Activated B cell treated with CpG ODN at 0.5 μM for 24 hours (primary cell): Measurements from ENCODE around the gene NARF. TPM values are rescaled to one million over a fixed set of nuclear protein-coding genes. Genes with fewer than 3 reads are reported as not detected.

Experiments used
- ATAC-seq: fragments of 200-7000 bp; cut with Tn5 transposase; one replicate; pipeline ENCODE4 v1.10.0; 2021; ENCODE audit warnings: low read depth, mild to moderate bottlenecking, moderate library complexity
- CTCF ChIA-PET: fragments of 350-600 bp; sonication (Branson Sonifier 250); formaldehyde crosslinking; loops from one replicate; lab custom pipeline; 2021; ENCODE audit warnings: antibody characterized with exemption; lab: Charles Lee
- POLR2A ChIA-PET: fragments of 350-600 bp; sonication (Branson Sonifier 250); formaldehyde crosslinking; loops from one replicate; lab custom pipeline; 2021; ENCODE audit warnings: antibody characterized with exemption; lab: Charles Lee
- DNase-seq: peaks from one replicate; pipeline ENCODE4 v3.0.0; 2022
- H3K27ac Mint-ChIP-seq: one replicate; pipeline ENCODE4 v1.8.0; 2020; ENCODE audit warnings: mixed read lengths
- H3K27me3 Mint-ChIP-seq: one replicate; pipeline ENCODE4 v1.8.0; 2021; ENCODE audit warnings: mixed read lengths
- H3K36me3 Mint-ChIP-seq: one replicate; pipeline ENCODE4 v1.8.0; 2021; ENCODE audit warnings: low read depth, mixed read lengths
- H3K4me1 Mint-ChIP-seq: one replicate; pipeline ENCODE4 v1.8.0; 2021; ENCODE audit warnings: mixed read lengths
- H3K4me3 Mint-ChIP-seq: one replicate; pipeline ENCODE4 v1.8.0; 2020; ENCODE audit warnings: mild to moderate bottlenecking, mixed read lengths
- H3K9me3 Mint-ChIP-seq: one replicate; pipeline ENCODE4 v1.8.0; 2020; ENCODE audit warnings: mixed read lengths
- CTCF ChIP-seq: fragments of 200-600 bp; IDR thresholded peaks from one replicate; pipeline ENCODE4 v1.8.0; 2022; ENCODE audit warnings: antibody characterized with exemption, mild to moderate bottlenecking
- intact Hi-C: fragments of 100-400 bp; cut with micrococcal nuclease; formaldehyde crosslinking; loops from one replicate; pipeline ENCODE4 v1.15.1; 2024
- total RNA-seq: library from RNA; stranded (reverse); gene quantifications from 2 replicates; pipeline ENCODE4 v1.2.3, GENCODE V29; 2022

The NARF gene
- total RNA-seq, 1 donor from 2014 or later: 81.9 TPM

GRCh38 chr17:82463391-82463790, 4.8 kb downstream of the NARF start:
- Mint-ChIP-seq H3K4me3 (no peak overlapping the region), H3K9me3 (no peaks in the 10 kb centered on the region), H3K4me1 (peaks cover 4% of the 10 kb centered on the region), H3K36me3 (peaks cover 69% of the 10 kb centered on the region), H3K27ac (no peak overlapping the region), H3K27me3 (no peaks in the 10 kb centered on the region)
- ChIA-PET CTCF (no interaction called here), POLR2A (interaction anchor here (0.6 to 1.6 kb wide), 3 partner anchors 9 to 575 kb away, joined by 3 to 7 read pairs (median 4); no protein-coding TSS in a partner anchor)
- DNase-seq (no peak), ATAC-seq (no peak)
- intact Hi-C loops: no loop called here
- TF ChIP-seq CTCF: no peak

GRCh38 chr17:82463925-82464566, 5.5 kb downstream of the NARF start:
- Mint-ChIP-seq H3K9me3 (no peaks in the 10 kb centered on the region), H3K27ac (no peak overlapping the region), H3K36me3 (peaks cover 75% of the 10 kb centered on the region), H3K4me3 (no peak overlapping the region), H3K27me3 (no peaks in the 10 kb centered on the region), H3K4me1 (peaks cover 4% of the 10 kb centered on the region)
- ATAC-seq: no peak
- TF ChIP-seq CTCF: no peak
- intact Hi-C loops: no loop called here
- CTCF ChIA-PET: no interaction called here
- POLR2A ChIA-PET: interaction anchor here (1.5 kb wide), 1 partner anchor 15 kb away, joined by 4 read pairs; no protein-coding TSS in a partner anchor
- no peak for DNase-seq

DNA sequence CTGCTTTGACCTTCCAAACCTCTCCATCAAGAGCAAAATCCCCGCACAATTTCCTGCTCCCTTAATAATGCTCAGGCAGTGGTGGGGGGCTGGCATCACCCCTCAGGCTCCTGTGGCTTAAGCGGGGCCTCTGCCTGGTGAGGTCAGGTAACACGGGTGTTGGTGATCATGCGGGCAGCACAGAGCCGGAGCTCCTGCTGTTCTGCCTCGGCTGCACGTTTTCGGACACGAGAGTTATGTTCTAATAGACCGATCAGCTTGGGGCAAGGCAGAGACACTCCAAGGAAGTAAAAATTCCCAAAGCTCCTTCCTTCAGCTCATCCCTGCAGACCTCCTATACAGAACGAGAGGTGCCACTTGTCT, 6.0 kb downstream of the NARF start:
- POLR2A ChIA-PET: interaction anchor here (1.5 kb wide), 1 partner anchor 15 kb away, joined by 4 read pairs; no protein-coding TSS in a partner anchor

DNA sequence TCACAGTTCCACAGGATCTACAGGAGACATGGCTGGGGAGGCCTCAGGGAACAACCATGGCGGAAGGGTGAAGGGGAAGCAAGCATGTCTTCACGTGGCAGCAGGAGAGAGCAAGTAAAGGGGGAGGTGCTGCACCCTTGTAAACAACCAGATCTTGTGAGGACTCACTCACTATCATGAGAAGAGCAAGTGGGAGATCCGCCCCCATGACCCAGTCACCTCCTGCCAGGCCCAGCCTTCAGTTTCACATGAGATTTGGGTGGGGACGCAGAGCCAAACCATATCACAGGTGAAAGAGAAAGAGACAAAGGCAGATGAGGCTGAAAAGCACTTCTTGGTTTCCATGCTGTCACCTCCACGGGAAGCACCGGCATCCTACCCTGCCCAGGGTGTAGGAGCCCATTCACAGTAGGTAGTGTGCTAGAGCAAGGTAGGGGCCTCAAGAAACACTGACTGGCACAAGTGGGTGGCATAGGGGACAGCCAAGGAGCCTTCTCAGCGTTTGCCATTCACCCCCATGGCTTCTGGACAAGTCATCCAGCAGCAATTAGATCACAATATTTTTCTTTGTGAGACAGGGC, 6.6 kb downstream of the NARF start:
- intact Hi-C loops: no loop called here
- CTCF ChIA-PET: no interaction called here
- POLR2A ChIA-PET: interaction anchor here (1.5 kb wide), 1 partner anchor 16 kb away, joined by 4 read pairs; no protein-coding TSS in a partner anchor
- Mint-ChIP-seq H3K27ac (no peak overlapping the region), H3K9me3 (no peaks in the 10 kb centered on the region), H3K36me3 (peaks cover 81% of the 10 kb centered on the region), H3K27me3 (no peaks in the 10 kb centered on the region), H3K4me1 (no peaks in the 10 kb centered on the region), H3K4me3 (no peak overlapping the region)
- DNase-seq: no peak
- TF ChIP-seq CTCF: no peak
- ATAC-seq: no peak

More for the DNA sequence above, 6.0 kb downstream of the NARF start:
- intact Hi-C loops: no loop called here
- CTCF ChIA-PET: no interaction called here
- no peak for ATAC-seq
- no peak for DNase-seq
- no peak for TF ChIP-seq CTCF
- Mint-ChIP-seq H3K4me1 (no peaks in the 10 kb centered on the region), H3K4me3 (no peak overlapping the region), H3K9me3 (no peaks in the 10 kb centered on the region), H3K27me3 (no peaks in the 10 kb centered on the region), H3K27ac (no peak overlapping the region), H3K36me3 (peaks cover 80% of the 10 kb centered on the region)

- H3K9me3 Mint-ChIP-seq: no peaks in the 10 kb centered on the region
- CTCF ChIA-PET: no interaction called here
- H3K4me1 Mint-ChIP-seq: no peaks in the 10 kb centered on the region
- POLR2A ChIA-PET: no interaction called here
- intact Hi-C loops: no loop called here
- no peak overlapping the region for H3K4me3 Mint-ChIP-seq
- ATAC-seq (no peak), DNase-seq (no peak)
- H3K27me3 Mint-ChIP-seq: no peaks in the 10 kb centered on the region
- H3K36me3 Mint-ChIP-seq: peaks cover 73% of the 10 kb centered on the region
- H3K27ac Mint-ChIP-seq: no peak overlapping the region
- no peak for TF ChIP-seq CTCF
These were observed 10.2 kb downstream of the NARF start for GRCh38 chr17:82468692-82469091.
